PFSK-1 (cell line): Measurements from ENCODE around the gene ARHGEF10L.

Experiments
- FOXP2 ChIP-seq: optimal IDR thresholded peaks from 2 replicates; pipeline ENCODE3; 2011; ENCODE audit warnings: borderline replicate concordance, control low read depth, inconsistent platforms; ENCODE audit not compliant: insufficient read depth; ENCODE audit errors: extremely low read length, extremely low read depth
- POLR2AphosphoS5 ChIP-seq: IDR thresholded peaks from 2 replicates; pipeline ENCODE4 v1.6.1; 2012; ENCODE audit warnings: low read depth, mild to moderate bottlenecking, control low read depth, low read length, moderate library complexity
- SIN3A ChIP-seq: IDR thresholded peaks from 2 replicates; pipeline ENCODE4 v1.6.1; 2012; ENCODE audit warnings: mild to moderate bottlenecking, low read length, moderate library complexity, borderline replicate concordance; ENCODE audit not compliant: insufficient read depth
- TAF1 ChIP-seq: IDR thresholded peaks from 2 replicates; pipeline ENCODE4 v1.6.1; 2012; ENCODE audit warnings: low read length, control low read depth, borderline replicate concordance; ENCODE audit not compliant: insufficient read depth
- TF ChIP-seq, protein P1 (sequence below), 2 experiments: IDR thresholded peaks; 2 replicates each; pipeline versions ENCODE4 v1.6.1 to v1.8.0; 2011 to 2012; ENCODE audit warnings: low read depth in 2 of 2, low read length in 2 of 2, control low read depth in 1 of 2, inconsistent platforms in 1 of 2, mild to moderate bottlenecking in 1 of 2, moderate library complexity in 1 of 2; ENCODE audit not compliant: insufficient read depth in 1 of 2

Gene ARHGEF10L

DNA sequence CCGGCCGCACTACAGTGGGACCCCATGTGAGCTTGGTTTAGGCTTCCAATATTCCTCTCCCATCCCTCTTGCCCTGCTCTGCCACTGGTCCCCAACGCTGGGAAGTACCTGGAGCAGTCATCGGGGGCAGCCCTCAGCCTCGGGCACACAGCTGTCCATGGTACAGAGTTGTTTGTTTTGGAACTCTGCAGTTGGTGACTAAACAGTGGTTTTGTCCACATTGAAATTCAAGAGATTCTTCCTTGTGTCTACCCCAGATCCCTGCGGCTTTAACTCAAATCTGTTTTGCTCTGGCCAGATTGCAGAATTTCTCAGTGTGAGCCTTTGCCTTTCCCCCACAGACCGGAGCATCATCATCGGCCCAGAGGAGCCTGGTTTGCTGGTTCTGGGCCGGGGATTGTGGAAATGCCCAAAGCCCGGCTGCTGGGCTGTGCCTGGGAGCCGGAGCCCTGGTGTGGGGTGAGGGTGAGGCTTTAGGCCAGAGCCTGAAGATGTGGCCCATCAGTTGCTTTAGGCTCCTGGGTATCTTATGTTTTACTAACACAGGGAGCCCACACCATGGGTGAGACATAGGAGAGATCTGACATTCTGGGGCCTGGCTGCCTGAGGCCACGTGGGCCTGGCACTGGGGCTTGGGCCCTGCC lies 93.2 kb downstream of the ARHGEF10L start:
- TF ChIP-seq, protein P1, sequence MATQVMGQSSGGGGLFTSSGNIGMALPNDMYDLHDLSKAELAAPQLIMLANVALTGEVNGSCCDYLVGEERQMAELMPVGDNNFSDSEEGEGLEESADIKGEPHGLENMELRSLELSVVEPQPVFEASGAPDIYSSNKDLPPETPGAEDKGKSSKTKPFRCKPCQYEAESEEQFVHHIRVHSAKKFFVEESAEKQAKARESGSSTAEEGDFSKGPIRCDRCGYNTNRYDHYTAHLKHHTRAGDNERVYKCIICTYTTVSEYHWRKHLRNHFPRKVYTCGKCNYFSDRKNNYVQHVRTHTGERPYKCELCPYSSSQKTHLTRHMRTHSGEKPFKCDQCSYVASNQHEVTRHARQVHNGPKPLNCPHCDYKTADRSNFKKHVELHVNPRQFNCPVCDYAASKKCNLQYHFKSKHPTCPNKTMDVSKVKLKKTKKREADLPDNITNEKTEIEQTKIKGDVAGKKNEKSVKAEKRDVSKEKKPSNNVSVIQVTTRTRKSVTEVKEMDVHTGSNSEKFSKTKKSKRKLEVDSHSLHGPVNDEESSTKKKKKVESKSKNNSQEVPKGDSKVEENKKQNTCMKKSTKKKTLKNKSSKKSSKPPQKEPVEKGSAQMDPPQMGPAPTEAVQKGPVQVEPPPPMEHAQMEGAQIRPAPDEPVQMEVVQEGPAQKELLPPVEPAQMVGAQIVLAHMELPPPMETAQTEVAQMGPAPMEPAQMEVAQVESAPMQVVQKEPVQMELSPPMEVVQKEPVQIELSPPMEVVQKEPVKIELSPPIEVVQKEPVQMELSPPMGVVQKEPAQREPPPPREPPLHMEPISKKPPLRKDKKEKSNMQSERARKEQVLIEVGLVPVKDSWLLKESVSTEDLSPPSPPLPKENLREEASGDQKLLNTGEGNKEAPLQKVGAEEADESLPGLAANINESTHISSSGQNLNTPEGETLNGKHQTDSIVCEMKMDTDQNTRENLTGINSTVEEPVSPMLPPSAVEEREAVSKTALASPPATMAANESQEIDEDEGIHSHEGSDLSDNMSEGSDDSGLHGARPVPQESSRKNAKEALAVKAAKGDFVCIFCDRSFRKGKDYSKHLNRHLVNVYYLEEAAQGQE (IDR thresholded peaks at IDR 0.05; ENCODE audit: insufficient read depth in 1 of 2, low read depth in 2 of 2, low read length in 2 of 2): no peak
- TF ChIP-seq POLR2AphosphoS5 (no peak), FOXP2 (no peak), SIN3A (no peak), TAF1 (no peak)

DNA sequence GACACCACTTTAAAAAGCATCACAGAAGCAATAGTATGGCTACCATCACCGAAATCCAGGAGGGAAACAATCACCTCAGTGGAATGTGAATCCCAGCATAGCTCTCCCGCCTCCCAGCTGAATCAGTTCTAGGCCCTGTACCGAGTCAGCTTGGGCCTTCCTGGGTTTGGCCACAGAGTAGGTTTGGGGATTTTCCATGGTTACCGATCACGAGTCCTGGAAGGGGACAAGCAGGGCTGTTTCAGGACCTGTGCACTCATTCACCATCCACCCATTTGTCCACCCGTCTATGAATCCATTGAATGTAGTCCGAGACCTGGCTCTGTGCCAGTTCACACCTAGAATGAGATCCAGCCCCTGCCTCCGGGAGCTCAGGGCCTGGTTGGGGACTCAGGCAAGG lies 94.2 kb downstream of the ARHGEF10L start:
- no peak for TF ChIP-seq TAF1

DNA sequence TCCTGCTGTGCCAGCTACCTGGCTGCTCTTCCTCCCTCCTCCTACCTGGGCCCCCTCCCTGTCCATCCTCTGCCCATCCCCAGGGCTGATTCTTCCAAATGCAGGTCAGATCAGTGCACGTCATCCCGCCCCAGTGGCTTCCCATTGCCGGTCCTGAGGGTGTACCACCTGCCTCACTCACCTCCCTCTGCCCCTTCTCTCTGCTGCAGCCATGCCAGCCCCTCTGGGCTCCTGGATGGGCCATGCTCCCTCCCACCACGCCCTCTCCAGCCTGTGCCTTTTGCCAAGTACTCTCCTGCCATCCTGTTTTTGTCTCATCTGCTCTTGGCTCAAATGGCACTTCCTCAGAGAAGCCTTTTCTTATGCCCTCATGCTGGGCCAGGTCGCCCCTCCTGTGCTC lies 95.8 kb downstream of the ARHGEF10L start:
- TF ChIP-seq TAF1: no peak

DNA sequence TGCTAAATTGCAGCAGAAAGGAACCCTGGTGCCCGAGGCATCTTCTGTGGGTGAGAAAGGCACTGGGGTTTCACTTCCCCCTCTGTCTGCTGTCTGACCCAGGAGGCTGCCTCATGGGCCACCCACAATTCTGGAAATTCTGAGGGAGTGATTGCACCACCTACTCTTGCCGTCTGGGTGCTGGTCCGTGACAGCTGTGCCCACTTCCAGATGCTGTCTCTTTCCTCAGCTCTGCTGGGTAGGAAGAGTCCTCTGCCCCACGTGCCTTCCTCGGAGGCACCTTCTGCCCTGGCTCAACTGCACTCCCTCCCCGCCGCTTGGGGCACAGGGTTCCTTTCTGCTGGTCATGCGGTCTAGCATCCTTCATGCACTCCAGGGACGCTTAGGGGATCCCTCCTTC lies 96.3 kb downstream of the ARHGEF10L start:
- TF ChIP-seq SIN3A (no peak), FOXP2 (no peak), TAF1 (no peak), POLR2AphosphoS5 (no peak)
- TF ChIP-seq, protein P1 (IDR thresholded peaks at IDR 0.05; ENCODE audit: insufficient read depth in 1 of 2, low read depth in 2 of 2, low read length in 2 of 2): no peak

DNA sequence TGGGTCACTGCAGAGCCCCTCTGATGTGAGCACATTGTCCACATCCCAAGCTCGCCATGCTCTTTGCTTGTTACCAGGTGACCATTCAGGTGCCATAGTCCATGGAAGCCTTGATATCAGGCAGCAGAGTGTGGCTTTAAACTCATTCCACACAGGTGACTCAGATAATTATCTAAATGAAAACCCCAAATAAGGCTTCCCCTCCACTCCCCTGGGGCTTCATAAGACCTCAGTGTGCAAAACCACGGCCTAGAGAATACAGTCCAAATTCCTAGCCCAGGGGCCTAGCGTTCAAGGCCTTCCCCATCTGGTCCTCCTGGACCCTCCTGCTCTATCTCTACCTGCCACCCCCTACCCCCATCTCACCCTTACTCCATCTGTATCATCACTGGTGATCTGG lies 97.1 kb downstream of the ARHGEF10L start:
- TF ChIP-seq, protein P1 (IDR thresholded peaks at IDR 0.05; ENCODE audit: insufficient read depth in 1 of 2, low read depth in 2 of 2, low read length in 2 of 2): no peak
- TF ChIP-seq TAF1: no peak
- no peak for TF ChIP-seq POLR2AphosphoS5
- TF ChIP-seq SIN3A: no peak

DNA sequence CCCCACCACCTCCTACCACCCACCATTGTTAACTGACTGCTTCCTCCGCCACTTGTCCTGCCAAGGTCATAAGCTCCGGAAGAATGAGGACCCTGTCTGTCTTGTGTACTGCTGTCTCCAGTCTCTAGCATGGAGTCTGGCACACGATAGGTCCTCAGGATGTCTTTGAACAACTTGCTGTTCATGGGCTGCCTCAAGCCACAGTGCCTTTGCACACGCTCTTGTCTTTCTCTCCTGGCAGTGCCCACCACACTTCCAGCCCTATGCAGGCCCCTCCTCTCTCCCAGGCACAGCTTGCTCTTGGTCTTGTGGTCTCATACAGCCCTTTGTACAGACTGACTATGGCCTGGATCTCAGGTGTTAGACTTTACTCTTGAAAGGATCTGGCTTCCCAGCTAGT lies 97.6 kb downstream of the ARHGEF10L start:
- TF ChIP-seq SIN3A (no peak), FOXP2 (no peak), TAF1 (no peak)

DNA sequence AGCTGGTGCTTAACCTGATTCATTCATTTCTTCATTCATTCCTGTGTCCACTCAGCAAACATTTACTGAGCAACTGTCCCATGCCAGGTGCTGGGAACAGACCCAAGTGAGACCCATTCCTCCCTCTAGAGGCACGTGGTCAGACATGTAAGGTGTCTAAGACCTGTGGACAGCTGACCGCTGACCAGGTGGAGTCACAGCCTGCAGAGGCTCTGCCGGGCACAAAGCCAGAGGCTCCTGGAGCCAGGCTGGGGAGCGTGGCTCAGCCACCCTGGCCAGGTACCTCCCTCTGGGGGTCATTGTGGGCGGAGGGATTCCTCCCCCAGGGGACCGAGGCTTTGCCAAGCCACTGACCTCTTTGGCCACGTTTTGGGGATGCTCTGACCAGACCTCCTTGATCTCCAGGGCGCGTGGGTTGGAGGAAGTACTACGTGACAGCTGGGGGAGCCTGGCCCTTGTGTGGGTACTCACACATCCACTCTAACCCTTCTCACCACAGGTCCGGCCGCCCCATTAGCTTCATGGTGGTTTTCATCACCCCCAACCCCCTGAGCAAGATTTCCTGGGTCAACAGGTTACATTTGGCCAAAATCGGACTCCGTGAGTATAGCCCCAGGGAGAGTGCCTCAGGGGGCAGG lies 100.3 kb downstream of the ARHGEF10L start:
- TF ChIP-seq POLR2AphosphoS5 (no peak), TAF1 (no peak), FOXP2 (no peak), SIN3A (no peak)
- TF ChIP-seq, protein P1 (IDR thresholded peaks at IDR 0.05; ENCODE audit: insufficient read depth in 1 of 2, low read depth in 2 of 2, low read length in 2 of 2): no peak
